ENCODE data around the gene LDLRAD1.
"Not testable (repeated sequence)": the region's sequence is repeated elsewhere in the genome, so short reads cannot be mapped to it uniquely, and the experiment has no call there.

LDLRAD1 gene

GRCh38 chr1:54016343-54017282, 1.4 kb downstream of the LDLRAD1 start:
- no peak for DNase-seq

DNA sequence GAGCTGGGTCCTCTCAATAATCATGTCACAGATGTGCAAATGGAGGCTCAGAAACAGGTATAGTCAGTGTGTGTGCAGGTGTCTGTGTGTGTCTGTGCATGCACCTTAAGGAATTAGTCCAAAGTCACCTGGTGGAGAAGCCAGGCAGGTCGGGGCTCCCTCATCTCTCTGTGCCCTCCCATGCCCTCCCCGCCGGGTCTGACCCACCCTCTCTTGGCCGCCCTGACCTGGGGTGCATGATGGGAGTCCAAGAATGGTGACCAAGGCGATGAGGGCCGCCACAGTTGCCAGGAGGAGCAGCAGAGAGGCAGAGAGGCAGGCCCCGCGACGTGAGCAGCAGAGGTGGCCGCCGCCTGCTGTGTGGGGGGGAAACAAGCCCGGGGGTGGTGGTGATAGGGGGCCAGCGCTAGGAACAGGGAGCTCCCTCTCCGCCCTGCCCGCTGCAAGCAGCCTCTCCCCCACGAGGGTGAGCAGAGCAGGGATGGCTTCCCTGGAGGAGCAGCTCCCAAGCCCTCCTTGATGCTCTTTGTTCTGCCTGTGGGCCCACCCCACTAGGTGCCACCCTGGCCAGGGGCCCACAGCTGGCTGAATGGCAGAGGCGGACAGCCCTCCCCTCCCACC, 3.9 kb downstream of the LDLRAD1 start:
- DNase-seq, result no peak

GRCh38 chr1:54013393-54014008, 4.5 kb downstream of the LDLRAD1 start:
- DNase-seq, result no peak

GRCh38 chr1:54012863-54013262, 5.1 kb downstream of the LDLRAD1 start:
- no peak for DNase-seq

DNA sequence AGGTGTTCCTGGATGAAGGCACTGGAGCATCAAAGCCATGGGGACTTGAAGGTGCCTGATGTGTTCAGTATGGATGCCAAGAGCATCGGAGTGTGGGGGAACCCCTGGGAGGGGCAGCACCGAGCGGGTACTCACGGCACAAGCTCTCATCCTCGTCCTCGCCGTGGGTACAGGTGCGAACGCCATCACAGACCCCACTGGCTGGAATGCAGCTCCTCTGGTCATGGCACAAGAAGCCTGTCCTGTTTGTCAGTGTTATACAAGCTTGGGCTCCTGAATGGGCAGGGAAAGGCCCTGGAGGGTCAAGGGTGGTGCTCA, 6.0 kb downstream of the LDLRAD1 start:
- no peak for DNase-seq

DNA sequence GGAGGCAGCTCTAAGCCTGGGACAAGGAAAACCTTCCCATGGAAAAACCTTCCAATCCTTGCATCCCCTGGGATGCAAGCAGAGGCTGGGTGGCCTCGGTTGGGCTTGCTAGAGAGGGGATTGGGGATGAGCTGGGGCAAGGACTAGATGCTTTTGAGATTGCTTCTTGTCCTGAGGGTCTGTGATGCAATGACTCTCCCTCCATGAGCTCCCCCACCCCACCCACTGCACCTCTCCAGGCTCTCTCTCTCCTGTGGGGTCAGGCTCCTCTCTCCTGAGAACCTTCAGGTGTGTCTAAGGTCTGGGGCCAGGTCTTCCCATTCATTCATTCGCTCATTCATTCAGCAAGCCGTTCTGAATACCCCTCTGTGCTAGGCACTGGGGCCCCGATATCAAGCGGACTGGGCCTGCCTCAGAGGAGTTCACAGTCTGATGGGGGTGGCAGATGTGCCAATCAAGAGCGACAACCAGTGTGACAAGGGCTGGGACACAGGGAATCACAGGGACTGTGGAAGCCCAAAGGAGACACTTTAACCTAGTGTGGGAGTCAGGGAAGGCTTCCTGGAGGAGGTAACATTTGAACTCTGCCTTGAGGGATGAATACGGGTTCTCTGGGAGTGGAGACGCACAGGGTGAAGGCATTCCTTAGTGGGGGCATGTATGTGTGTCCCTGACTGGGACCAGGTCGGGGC, 6.5 kb downstream of the LDLRAD1 start:
- no peak for DNase-seq

- no peak for DNase-seq
Observed at GRCh38 chr1:54010415-54011117, 7.4 kb downstream of the LDLRAD1 start.

- no peak for DNase-seq
Observed at GRCh38 chr1:54009406-54009805, 8.6 kb downstream of the LDLRAD1 start.

GRCh38 chr1:54008876-54009275, 9.1 kb downstream of the LDLRAD1 start:
- no peak for DNase-seq

GRCh38 chr1:54007613-54008012, 10.4 kb downstream of the LDLRAD1 start:
- no peak for DNase-seq

GRCh38 chr1:54006508-54006907, 11.5 kb downstream of the LDLRAD1 start:
- DNase-seq, result no peak

DNA sequence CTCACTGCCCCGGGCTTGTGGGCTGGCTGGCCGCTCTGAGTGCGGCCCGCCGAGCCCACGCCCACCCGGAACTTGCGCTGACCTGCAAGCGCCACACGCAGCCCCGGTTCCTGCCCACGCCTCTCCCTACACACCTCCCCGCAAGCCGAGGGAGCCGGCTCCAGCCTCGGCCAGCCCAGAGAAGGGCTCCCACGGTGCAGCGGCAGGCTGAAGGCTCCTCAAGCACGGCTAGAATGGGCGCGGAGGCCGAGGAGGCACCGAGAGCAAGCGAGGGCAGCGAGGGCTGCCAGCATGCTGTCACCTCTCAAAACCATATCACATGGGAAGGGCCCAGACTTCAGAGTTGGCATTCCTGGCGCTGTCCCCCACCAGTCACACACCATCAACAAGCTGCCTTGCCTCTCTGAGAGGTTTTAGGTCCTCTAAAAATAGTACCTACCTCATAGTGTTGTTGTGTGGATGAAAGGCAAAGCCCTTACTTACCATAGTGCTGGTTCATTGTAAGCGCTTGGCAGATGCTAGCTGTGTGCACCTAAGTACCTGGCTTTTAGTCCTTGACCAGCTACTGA, 13.4 kb downstream of the LDLRAD1 start:
- DNase-seq, result no peak

- not testable (repeated sequence) for DNase-seq
Observed at GRCh38 chr1:54003750-54004480, 14.1 kb downstream of the LDLRAD1 start.

DNA sequence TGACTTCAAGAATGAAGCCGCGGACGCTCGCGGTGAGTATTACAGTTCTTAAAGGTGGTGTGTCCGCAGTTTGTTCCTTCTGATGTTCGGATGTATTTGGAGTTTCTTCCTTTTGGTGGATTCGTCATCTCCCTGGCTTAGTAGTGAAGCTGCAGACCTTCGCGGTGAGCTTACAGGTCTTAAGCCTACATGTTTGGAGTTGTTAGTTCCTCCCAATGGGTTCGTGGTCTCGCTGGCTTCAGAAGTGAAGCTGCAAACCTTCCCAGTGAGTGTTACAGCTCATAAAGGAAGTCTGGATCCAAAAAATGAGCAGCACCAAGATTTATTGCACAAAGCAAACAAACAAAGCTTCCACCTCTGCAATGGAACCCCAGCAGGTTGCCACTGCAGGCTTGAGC, 14.7 kb downstream of the LDLRAD1 start:
- DNase-seq, result no peak

GRCh38 chr1:54002544-54003248, 15.3 kb downstream of the LDLRAD1 start:
- no peak for DNase-seq

DNA sequence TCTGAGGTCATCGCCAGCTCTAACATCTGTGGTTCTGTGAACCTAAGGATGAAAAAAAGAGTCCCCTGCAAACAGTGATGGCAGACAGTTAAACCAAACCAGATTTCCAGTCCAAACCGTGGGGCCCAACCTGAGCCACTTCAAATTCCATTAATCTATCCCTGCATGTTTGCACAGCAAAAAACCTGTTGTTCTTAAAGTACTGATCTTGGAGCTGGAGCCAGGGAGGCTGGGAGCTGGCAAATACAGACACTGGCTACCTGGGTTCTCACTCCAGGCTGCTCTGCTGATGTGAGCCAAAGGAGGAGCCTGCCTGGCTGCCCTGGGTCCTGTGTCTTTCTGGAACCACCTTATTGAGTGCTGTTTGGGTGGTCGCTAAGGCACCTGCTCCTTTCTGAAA, 16.4 kb downstream of the LDLRAD1 start:
- DNase-seq, result no peak

- DNase-seq, result no peak
Observed at GRCh38 chr1:53999920-54000319, 18.1 kb downstream of the LDLRAD1 start.

GRCh38 chr1:53998223-53998622, 19.8 kb downstream of the LDLRAD1 start:
- DNase-seq, result no peak

GRCh38 chr1:53995683-53996082, 22.3 kb downstream of the LDLRAD1 start:
- no peak for DNase-seq

GRCh38 chr1:53994516-53994915, 23.5 kb downstream of the LDLRAD1 start:
- DNase-seq, result not testable (repeated sequence)
